HEK293 (cell line): ENCODE results near the gene ZNF428.

Experiments used
- BCL11B ChIP-seq: fragments of 450-650 bp; formaldehyde crosslinking; IDR thresholded peaks from 2 replicates; pipeline ENCODE4 v1.5.1; 2016; ENCODE audit warnings: low read depth, missing biosample characterization, missing genetic modification characterization
- FEZF1 ChIP-seq: fragments of 450-650 bp; formaldehyde crosslinking; IDR thresholded peaks from 2 replicates; pipeline ENCODE4 v1.5.1; 2016; ENCODE audit warnings: missing biosample characterization, missing genetic modification characterization
- GLI2 ChIP-seq: fragments of 450-650 bp; formaldehyde crosslinking; IDR thresholded peaks from 2 replicates; pipeline ENCODE4; 2017; ENCODE audit warnings: missing biosample characterization, missing genetic modification characterization, low read depth, borderline replicate concordance
- KLF16 ChIP-seq: fragments of 450-650 bp; formaldehyde crosslinking; IDR thresholded peaks from 2 replicates; pipeline ENCODE4 v1.5.1; 2017; ENCODE audit warnings: missing biosample characterization, missing genetic modification characterization
- MZF1 ChIP-seq: fragments of 450-650 bp; formaldehyde crosslinking; IDR thresholded peaks from 2 replicates; pipeline ENCODE4 v1.5.1; 2017; ENCODE audit warnings: missing biosample characterization, missing genetic modification characterization, borderline replicate concordance
- SCRT2 ChIP-seq: fragments of 450-650 bp; formaldehyde crosslinking; IDR thresholded peaks from 2 replicates; pipeline ENCODE4 v1.5.1; 2016; ENCODE audit warnings: missing biosample characterization, missing genetic modification characterization
- ZBTB17 ChIP-seq: fragments of 450-650 bp; formaldehyde crosslinking; IDR thresholded peaks from 2 replicates; pipeline ENCODE4 v1.5.1; 2016; ENCODE audit warnings: missing biosample characterization, missing genetic modification characterization
- ZNF214 ChIP-seq: fragments of 450-650 bp; formaldehyde crosslinking; IDR thresholded peaks from 2 replicates; pipeline ENCODE4 v1.5.1; 2017; ENCODE audit warnings: missing biosample characterization, mild to moderate bottlenecking, missing genetic modification characterization, borderline replicate concordance
- ZNF23 ChIP-seq: fragments of 450-650 bp; formaldehyde crosslinking; IDR thresholded peaks from 2 replicates; pipeline ENCODE4 v1.5.1; 2016; ENCODE audit warnings: missing biosample characterization, missing genetic modification characterization, borderline replicate concordance
- ZNF239 ChIP-seq: fragments of 450-650 bp; formaldehyde crosslinking; IDR thresholded peaks from 2 replicates; pipeline ENCODE4 v1.5.1; 2016; ENCODE audit warnings: missing biosample characterization, missing genetic modification characterization
- ZNF510 ChIP-seq: fragments of 450-650 bp; formaldehyde crosslinking; IDR thresholded peaks from 2 replicates; pipeline ENCODE4 v1.5.1; 2018; ENCODE audit warnings: mild to moderate bottlenecking, missing genetic modification characterization, missing biosample characterization; ENCODE audit not compliant: insufficient replicate concordance
- ZNF544 ChIP-seq: fragments of 450-650 bp; formaldehyde crosslinking; IDR thresholded peaks from 2 replicates; pipeline ENCODE4 v1.5.0; 2017; ENCODE audit warnings: missing biosample characterization, missing genetic modification characterization
- ZNF571 ChIP-seq: fragments of 450-650 bp; formaldehyde crosslinking; IDR thresholded peaks from 2 replicates; pipeline ENCODE4 v1.5.0; 2017; ENCODE audit warnings: missing biosample characterization, missing genetic modification characterization
- ZNF658 ChIP-seq: fragments of 450-650 bp; formaldehyde crosslinking; IDR thresholded peaks from 2 replicates; pipeline ENCODE4; 2016; ENCODE audit warnings: missing biosample characterization, missing genetic modification characterization
- ZNF660 ChIP-seq: fragments of 450-650 bp; IDR thresholded peaks from 2 replicates; pipeline ENCODE4 v1.5.1; 2018; ENCODE audit warnings: missing biosample characterization, mild to moderate bottlenecking, missing genetic modification characterization
- ZNF747 ChIP-seq: fragments of 450-650 bp; formaldehyde crosslinking; IDR thresholded peaks from 2 replicates; pipeline ENCODE4 v1.5.1; 2016; ENCODE audit warnings: missing biosample characterization, missing genetic modification characterization
- ZNF843 ChIP-seq: fragments of 450-650 bp; formaldehyde crosslinking; IDR thresholded peaks from 2 replicates; pipeline ENCODE4 v1.5.1; 2016; ENCODE audit warnings: missing biosample characterization, missing genetic modification characterization
- ZSCAN16 ChIP-seq: fragments of 450-650 bp; formaldehyde crosslinking; IDR thresholded peaks from 2 replicates; pipeline ENCODE4 v1.5.1; 2016; ENCODE audit warnings: missing biosample characterization, missing genetic modification characterization
- TF ChIP-seq, protein P1 (sequence below): fragments of 450-650 bp; formaldehyde crosslinking; conservative IDR thresholded peaks from 2 replicates; pipeline ENCODE4 v1.5.1; 2016; ENCODE audit warnings: low read depth, missing biosample characterization, missing genetic modification characterization
- TF ChIP-seq, protein P2 (sequence below): fragments of 450-650 bp; formaldehyde crosslinking; IDR thresholded peaks from 2 replicates; pipeline ENCODE4 v1.5.1; 2016; ENCODE audit warnings: missing biosample characterization, missing genetic modification characterization
- TF ChIP-seq, protein P3 (sequence below): fragments of 450-650 bp; formaldehyde crosslinking; IDR thresholded peaks from 2 replicates; pipeline ENCODE4 v1.5.1; 2016; ENCODE audit warnings: missing biosample characterization, missing genetic modification characterization
- TF ChIP-seq, protein P4 (sequence below): fragments of 450-650 bp; formaldehyde crosslinking; IDR thresholded peaks from 2 replicates; pipeline ENCODE4 v1.5.1; 2016; ENCODE audit warnings: missing biosample characterization, missing genetic modification characterization
- TF ChIP-seq, protein P5 (sequence below): fragments of 450-650 bp; IDR thresholded peaks from 2 replicates; pipeline ENCODE4 v1.5.1; 2018; ENCODE audit warnings: missing biosample characterization, missing genetic modification characterization
- TF ChIP-seq, protein P6 (sequence below): fragments of 450-650 bp; formaldehyde crosslinking; IDR thresholded peaks from 2 replicates; pipeline ENCODE4 v1.5.1; 2016; ENCODE audit warnings: missing biosample characterization, missing genetic modification characterization

The ZNF428 gene

DNA sequence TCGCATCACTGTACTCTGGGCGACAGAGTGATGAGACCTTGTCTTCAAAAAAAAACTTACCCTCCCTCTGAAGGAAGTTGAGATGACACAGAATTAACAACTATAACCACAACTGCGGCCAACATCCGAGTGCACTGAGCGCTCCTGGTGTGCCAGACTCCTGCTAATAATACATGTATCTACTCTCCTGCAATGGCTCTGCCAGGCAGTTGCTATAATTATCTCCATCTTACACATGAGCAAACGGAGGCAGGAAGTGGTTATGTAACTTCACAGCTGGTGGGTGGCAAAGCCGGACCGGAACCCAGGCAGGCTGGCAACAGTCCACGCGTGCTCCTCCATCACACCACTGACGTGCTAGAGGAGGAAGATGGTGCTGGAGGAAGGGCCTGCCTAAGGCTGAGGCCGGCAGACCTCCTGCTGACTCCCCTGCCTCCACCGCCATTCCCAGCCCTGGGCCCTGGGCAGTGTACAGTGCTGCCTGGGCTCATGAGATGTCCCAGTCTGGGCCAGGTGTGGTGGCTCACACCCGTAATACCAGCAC is 56.7 kb downstream of the ZNF428 start (continued):
- TF ChIP-seq ZNF544 (no peak), ZNF239 (tag by site-specific recombination) (no peak), ZSCAN16 (tag by site-specific recombination) (no peak), KLF16 (tag by site-specific recombination) (no peak), ZNF658 (tag by site-specific recombination) (no peak), BCL11B (tag by site-specific recombination) (no peak), SCRT2 (tag by site-specific recombination) (no peak), ZNF660 (tag by site-specific recombination) (no peak), GLI2 (tag by site-specific recombination) (no peak), MZF1 (tag by site-specific recombination) (no peak), ZNF747 (no peak), ZNF843 (tag by site-specific recombination) (no peak), ZNF23 (tag by site-specific recombination) (no peak), ZBTB17 (tag by site-specific recombination) (0 out of 2 replicates have a peak, but pooled peaks have one; percentile 18), ZNF214 (tag by site-specific recombination) (no peak), FEZF1 (tag by site-specific recombination) (0 out of 2 replicates have a peak, but pooled peaks have one; percentile 16), ZNF571 (tag by site-specific recombination) (no peak), ZNF510 (tag by site-specific recombination) (no peak)
- TF ChIP-seq, protein P1, sequence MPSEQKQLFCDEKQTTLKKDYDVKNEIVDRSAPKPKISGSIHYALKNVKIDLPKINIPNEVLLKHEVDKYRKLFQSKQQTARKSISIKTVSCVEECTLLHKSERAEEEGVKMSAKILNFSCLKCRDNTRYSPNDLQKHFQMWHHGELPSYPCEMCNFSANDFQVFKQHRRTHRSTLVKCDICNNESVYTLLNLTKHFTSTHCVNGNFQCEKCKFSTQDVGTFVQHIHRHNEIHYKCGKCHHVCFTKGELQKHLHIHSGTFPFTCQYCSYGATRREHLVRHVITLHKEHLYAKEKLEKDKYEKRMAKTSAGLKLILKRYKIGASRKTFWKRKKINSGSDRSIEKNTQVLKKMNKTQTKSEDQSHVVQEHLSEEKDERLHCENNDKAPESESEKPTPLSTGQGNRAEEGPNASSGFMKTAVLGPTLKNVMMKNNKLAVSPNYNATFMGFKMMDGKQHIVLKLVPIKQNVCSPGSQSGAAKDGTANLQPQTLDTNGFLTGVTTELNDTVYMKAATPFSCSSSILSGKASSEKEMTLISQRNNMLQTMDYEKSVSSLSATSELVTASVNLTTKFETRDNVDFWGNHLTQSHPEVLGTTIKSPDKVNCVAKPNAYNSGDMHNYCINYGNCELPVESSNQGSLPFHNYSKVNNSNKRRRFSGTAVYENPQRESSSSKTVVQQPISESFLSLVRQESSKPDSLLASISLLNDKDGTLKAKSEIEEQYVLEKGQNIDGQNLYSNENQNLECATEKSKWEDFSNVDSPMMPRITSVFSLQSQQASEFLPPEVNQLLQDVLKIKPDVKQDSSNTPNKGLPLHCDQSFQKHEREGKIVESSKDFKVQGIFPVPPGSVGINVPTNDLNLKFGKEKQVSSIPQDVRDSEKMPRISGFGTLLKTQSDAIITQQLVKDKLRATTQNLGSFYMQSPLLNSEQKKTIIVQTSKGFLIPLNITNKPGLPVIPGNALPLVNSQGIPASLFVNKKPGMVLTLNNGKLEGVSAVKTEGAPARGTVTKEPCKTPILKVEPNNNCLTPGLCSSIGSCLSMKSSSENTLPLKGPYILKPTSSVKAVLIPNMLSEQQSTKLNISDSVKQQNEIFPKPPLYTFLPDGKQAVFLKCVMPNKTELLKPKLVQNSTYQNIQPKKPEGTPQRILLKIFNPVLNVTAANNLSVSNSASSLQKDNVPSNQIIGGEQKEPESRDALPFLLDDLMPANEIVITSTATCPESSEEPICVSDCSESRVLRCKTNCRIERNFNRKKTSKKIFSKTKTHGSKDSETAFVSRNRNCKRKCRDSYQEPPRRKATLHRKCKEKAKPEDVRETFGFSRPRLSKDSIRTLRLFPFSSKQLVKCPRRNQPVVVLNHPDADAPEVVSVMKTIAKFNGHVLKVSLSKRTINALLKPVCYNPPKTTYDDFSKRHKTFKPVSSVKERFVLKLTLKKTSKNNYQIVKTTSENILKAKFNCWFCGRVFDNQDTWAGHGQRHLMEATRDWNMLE (tag by site-specific recombination) = no peak
- TF ChIP-seq, protein P2, sequence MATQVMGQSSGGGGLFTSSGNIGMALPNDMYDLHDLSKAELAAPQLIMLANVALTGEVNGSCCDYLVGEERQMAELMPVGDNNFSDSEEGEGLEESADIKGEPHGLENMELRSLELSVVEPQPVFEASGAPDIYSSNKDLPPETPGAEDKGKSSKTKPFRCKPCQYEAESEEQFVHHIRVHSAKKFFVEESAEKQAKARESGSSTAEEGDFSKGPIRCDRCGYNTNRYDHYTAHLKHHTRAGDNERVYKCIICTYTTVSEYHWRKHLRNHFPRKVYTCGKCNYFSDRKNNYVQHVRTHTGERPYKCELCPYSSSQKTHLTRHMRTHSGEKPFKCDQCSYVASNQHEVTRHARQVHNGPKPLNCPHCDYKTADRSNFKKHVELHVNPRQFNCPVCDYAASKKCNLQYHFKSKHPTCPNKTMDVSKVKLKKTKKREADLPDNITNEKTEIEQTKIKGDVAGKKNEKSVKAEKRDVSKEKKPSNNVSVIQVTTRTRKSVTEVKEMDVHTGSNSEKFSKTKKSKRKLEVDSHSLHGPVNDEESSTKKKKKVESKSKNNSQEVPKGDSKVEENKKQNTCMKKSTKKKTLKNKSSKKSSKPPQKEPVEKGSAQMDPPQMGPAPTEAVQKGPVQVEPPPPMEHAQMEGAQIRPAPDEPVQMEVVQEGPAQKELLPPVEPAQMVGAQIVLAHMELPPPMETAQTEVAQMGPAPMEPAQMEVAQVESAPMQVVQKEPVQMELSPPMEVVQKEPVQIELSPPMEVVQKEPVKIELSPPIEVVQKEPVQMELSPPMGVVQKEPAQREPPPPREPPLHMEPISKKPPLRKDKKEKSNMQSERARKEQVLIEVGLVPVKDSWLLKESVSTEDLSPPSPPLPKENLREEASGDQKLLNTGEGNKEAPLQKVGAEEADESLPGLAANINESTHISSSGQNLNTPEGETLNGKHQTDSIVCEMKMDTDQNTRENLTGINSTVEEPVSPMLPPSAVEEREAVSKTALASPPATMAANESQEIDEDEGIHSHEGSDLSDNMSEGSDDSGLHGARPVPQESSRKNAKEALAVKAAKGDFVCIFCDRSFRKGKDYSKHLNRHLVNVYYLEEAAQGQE = no peak
- TF ChIP-seq, protein P3, sequence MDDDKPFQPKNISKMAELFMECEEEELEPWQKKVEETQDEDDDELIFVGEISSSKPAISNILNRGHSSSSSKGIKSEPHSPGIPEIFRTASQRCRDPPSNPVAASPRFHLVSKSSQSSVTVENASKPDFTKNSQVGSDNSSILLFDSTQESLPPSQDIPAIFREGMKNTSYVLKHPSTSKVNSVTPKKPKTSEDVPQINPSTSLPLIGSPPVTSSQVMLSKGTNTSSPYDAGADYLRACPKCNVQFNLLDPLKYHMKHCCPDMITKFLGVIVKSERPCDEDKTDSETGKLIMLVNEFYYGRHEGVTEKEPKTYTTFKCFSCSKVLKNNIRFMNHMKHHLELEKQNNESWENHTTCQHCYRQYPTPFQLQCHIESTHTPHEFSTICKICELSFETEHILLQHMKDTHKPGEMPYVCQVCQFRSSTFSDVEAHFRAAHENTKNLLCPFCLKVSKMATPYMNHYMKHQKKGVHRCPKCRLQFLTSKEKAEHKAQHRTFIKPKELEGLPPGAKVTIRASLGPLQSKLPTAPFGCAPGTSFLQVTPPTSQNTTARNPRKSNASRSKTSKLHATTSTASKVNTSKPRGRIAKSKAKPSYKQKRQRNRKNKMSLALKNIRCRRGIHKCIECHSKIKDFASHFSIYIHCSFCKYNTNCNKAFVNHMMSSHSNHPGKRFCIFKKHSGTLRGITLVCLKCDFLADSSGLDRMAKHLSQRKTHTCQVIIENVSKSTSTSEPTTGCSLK (tag by site-specific recombination) = no peak
- TF ChIP-seq, protein P4, sequence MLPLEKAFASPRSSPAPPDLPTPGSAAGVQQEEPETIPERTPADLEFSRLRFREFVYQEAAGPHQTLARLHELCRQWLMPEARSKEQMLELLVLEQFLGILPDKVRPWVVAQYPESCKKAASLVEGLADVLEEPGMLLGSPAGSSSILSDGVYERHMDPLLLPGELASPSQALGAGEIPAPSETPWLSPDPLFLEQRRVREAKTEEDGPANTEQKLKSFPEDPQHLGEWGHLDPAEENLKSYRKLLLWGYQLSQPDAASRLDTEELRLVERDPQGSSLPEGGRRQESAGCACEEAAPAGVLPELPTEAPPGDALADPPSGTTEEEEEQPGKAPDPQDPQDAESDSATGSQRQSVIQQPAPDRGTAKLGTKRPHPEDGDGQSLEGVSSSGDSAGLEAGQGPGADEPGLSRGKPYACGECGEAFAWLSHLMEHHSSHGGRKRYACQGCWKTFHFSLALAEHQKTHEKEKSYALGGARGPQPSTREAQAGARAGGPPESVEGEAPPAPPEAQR (tag by site-specific recombination) = no peak
- TF ChIP-seq, protein P5, sequence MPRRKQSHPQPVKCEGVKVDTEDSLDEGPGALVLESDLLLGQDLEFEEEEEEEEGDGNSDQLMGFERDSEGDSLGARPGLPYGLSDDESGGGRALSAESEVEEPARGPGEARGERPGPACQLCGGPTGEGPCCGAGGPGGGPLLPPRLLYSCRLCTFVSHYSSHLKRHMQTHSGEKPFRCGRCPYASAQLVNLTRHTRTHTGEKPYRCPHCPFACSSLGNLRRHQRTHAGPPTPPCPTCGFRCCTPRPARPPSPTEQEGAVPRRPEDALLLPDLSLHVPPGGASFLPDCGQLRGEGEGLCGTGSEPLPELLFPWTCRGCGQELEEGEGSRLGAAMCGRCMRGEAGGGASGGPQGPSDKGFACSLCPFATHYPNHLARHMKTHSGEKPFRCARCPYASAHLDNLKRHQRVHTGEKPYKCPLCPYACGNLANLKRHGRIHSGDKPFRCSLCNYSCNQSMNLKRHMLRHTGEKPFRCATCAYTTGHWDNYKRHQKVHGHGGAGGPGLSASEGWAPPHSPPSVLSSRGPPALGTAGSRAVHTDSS (tag by site-specific recombination) = no peak
- TF ChIP-seq, protein P6, sequence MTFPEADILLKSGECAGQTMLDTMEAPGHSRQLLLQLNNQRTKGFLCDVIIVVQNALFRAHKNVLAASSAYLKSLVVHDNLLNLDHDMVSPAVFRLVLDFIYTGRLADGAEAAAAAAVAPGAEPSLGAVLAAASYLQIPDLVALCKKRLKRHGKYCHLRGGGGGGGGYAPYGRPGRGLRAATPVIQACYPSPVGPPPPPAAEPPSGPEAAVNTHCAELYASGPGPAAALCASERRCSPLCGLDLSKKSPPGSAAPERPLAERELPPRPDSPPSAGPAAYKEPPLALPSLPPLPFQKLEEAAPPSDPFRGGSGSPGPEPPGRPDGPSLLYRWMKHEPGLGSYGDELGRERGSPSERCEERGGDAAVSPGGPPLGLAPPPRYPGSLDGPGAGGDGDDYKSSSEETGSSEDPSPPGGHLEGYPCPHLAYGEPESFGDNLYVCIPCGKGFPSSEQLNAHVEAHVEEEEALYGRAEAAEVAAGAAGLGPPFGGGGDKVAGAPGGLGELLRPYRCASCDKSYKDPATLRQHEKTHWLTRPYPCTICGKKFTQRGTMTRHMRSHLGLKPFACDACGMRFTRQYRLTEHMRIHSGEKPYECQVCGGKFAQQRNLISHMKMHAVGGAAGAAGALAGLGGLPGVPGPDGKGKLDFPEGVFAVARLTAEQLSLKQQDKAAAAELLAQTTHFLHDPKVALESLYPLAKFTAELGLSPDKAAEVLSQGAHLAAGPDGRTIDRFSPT (tag by site-specific recombination) = no peak
